GM12878 (cell line): ENCODE data around the gene SYT14. TPM values are rescaled to one million over a fixed set of nuclear protein-coding genes. Genes with fewer than 3 reads are reported as not detected.

Source experiments
- ATAC-seq: fragments of 200-7000 bp; cut with Tn5 transposase; 3 replicates; pipeline ENCODE4 v1.9.1; 2020; ENCODE audit warnings: mild to moderate bottlenecking, moderate library complexity
- BruUV-seq: library from RNA; stranded (reverse); fragments of 400-500 nt; replicated peaks from 2 replicates; lab custom pipeline; 2021; lab: Mats Ljungman, UMichigan
- CTCF ChIA-PET: fragments of 300-600 bp; sonication (Branson Sonifier 250); formaldehyde crosslinking; extraction: SDS; loops from one replicate; lab custom pipeline; 2021; ENCODE audit warnings: inconsistent platforms; lab: Yijun Ruan, JAX
- POLR2A ChIA-PET: fragments of 350-600 bp; formaldehyde crosslinking; extraction: SDS; loops from one replicate; lab custom pipeline; 2021; ENCODE audit warnings: inconsistent platforms; lab: Charles Lee
- RAD21 ChIA-PET: fragments of 300-600 bp; sonication (Branson Sonifier 250); formaldehyde crosslinking; loops from one replicate; lab custom pipeline; 2023; ENCODE audit warnings: antibody characterized with exemption; ENCODE audit not compliant: unreplicated experiment; lab: Charles Lee
- SMC1A ChIA-PET: fragments of 300-600 bp; sonication (Branson Sonifier 250); formaldehyde crosslinking; loops from one replicate; lab custom pipeline; 2023; ENCODE audit not compliant: unreplicated experiment, uncharacterized antibody; lab: Charles Lee
- DNase-seq: peaks from one replicate; pipeline ENCODE4 v3.0.0-alpha.2; 2011; ENCODE audit warnings: low read depth, low spot score
- FAIRE-seq: peaks from 3 replicates; lab custom pipeline; 2011; peaks lifted over from hg19 to GRCh38; lab: Jason Lieb, UNC
- H2AFZ ChIP-seq: 2 replicates; pipeline ENCODE4 v1.6.0; 2011; ENCODE audit warnings: low read depth, low read length, control low read depth; ENCODE audit not compliant: control insufficient read depth
- H3K27ac ChIP-seq: 2 replicates; pipeline ENCODE4 v1.5.1; 2011; ENCODE audit warnings: control low read depth; ENCODE audit not compliant: control insufficient read depth, insufficient read depth
- H3K27me3 ChIP-seq, 2 experiments: replicated peaks in 1 of 2; 2 replicates each; pipeline versions ENCODE4 v1.6.0 to v1.6.1; 2011; ENCODE audit warnings: low read length in 1 of 2; ENCODE audit not compliant: control insufficient read depth in 2 of 2, insufficient read depth in 2 of 2
- H3K36me3 ChIP-seq, 2 experiments: 2 replicates each; pipeline ENCODE4 v1.5.1; 2011; ENCODE audit warnings: low read length in 1 of 2; ENCODE audit not compliant: control insufficient read depth in 2 of 2, insufficient read depth in 2 of 2
- H3K4me1 ChIP-seq: 2 replicates; pipeline ENCODE4 v1.6.1; 2011; ENCODE audit warnings: mild to moderate bottlenecking, low read length, moderate library complexity, mixed read lengths; ENCODE audit not compliant: control insufficient read depth, insufficient read depth
- H3K4me2 ChIP-seq: 2 replicates; pipeline ENCODE4 v1.6.0; 2011; ENCODE audit warnings: control low read depth; ENCODE audit not compliant: control insufficient read depth, insufficient read depth
- H3K4me3 ChIP-seq: fragments of 200-600 bp; sonication (generic); 2 replicates; pipeline ENCODE4 v1.5.1; 2016
- H3K79me2 ChIP-seq: 2 replicates; pipeline ENCODE4 v1.6.0; 2011; ENCODE audit warnings: low read length; ENCODE audit not compliant: control insufficient read depth, insufficient read depth
- H3K9ac ChIP-seq: 2 replicates; pipeline ENCODE4 v1.8.0; 2011; ENCODE audit warnings: low read length, control low read depth, mixed read lengths; ENCODE audit not compliant: control insufficient read depth, insufficient read depth
- H3K9me3 ChIP-seq: replicated peaks from 3 replicates; pipeline ENCODE4 v1.5.1; 2011; ENCODE audit warnings: mild to moderate bottlenecking, low read length; ENCODE audit not compliant: control insufficient read depth, insufficient read depth
- H4K20me1 ChIP-seq: 2 replicates; pipeline ENCODE4 v1.6.0; 2011; ENCODE audit not compliant: control insufficient read depth, insufficient read depth
- BACH1 ChIP-seq: fragments of 450-650 bp; IDR thresholded peaks from 2 replicates; pipeline ENCODE4 v1.6.1; 2017; ENCODE audit warnings: mild to moderate bottlenecking, borderline replicate concordance
- CEBPB ChIP-seq, 2 experiments: fragments of 150-350 bp in 1 of 2; IDR thresholded peaks; 2 replicates each; pipeline ENCODE4 v1.6.1; 2012 to 2014; ENCODE audit warnings: low read depth in 2 of 2, low read length in 2 of 2, borderline replicate concordance in 1 of 2, inconsistent platforms in 1 of 2
- ELK1 ChIP-seq: IDR thresholded peaks from 2 replicates; pipeline ENCODE4 v1.6.1; 2012; ENCODE audit warnings: low read depth, low read length, improper control_type of control experiment
- ETV6 ChIP-seq, 2 experiments: fragments of 450-650 bp in 1 of 2; IDR thresholded peaks in 1 of 2; conservative IDR thresholded peaks in 1 of 2; 2 replicates each; pipeline ENCODE4 v1.6.1; 2014; ENCODE audit warnings: antibody characterized with exemption in 1 of 2, borderline replicate concordance in 1 of 2, low read depth in 1 of 2, mild to moderate bottlenecking in 1 of 2, moderate library complexity in 1 of 2
- FOXM1 ChIP-seq: IDR thresholded peaks from 2 replicates; pipeline ENCODE4 v1.6.1; 2012; ENCODE audit warnings: low read depth, mild to moderate bottlenecking, inconsistent platforms, low read length, moderate library complexity
- NR2F1 ChIP-seq: fragments of 450-650 bp; conservative IDR thresholded peaks from 2 replicates; pipeline ENCODE4 v1.6.1; 2017; ENCODE audit warnings: mild to moderate bottlenecking
- NRF1 ChIP-seq: conservative IDR thresholded peaks from 2 replicates; pipeline ENCODE4 v1.6.1; 2011; ENCODE audit warnings: mild to moderate bottlenecking, low read depth, low read length, improper control_type of control experiment
- PBX3 ChIP-seq: IDR thresholded peaks from 2 replicates; pipeline ENCODE4 v1.6.1; 2011; ENCODE audit warnings: mild to moderate bottlenecking, low read depth, low read length, moderate library complexity; ENCODE audit not compliant: insufficient replicate concordance
- POLR2A ChIP-seq: IDR thresholded peaks from 2 replicates; pipeline ENCODE4 v1.6.1; 2011; ENCODE audit warnings: low read depth, mild to moderate bottlenecking, low read length
- RAD21 ChIP-seq: IDR thresholded peaks from 2 replicates; pipeline ENCODE4 v1.6.1; 2011; ENCODE audit warnings: mild to moderate bottlenecking, low read depth, low read length, moderate library complexity; ENCODE audit not compliant: insufficient read depth
- RBBP5 ChIP-seq: fragments of 200-600 bp; sonication (generic); conservative IDR thresholded peaks from 2 replicates; pipeline ENCODE4 v1.6.1; 2016
- ZBTB33 ChIP-seq: fragments of 450-650 bp; IDR thresholded peaks from 2 replicates; pipeline ENCODE4 v1.6.1; 2017; ENCODE audit warnings: mild to moderate bottlenecking
- ZSCAN29 ChIP-seq: fragments of 450-650 bp; IDR thresholded peaks from 2 replicates; pipeline ENCODE4 v1.6.1; 2017; ENCODE audit warnings: mild to moderate bottlenecking, moderate library complexity
- WGBS: methylation state at CpG from one replicate; pipeline ENCODE4 v1.1.6; 2016; ENCODE audit warnings: low lambda C conversion rate; ENCODE audit not compliant: insufficient replicate concordance, insufficient coverage; ENCODE audit errors: missing lambda C conversion rate; 5-methylcytosine and 5-hydroxymethylcytosine counted together
- in situ Hi-C: fragments of 300-500 bp; cut with MboI; formaldehyde crosslinking; loops from 9 replicates; pipeline ENCODE4 v1.14.3; 2018; ENCODE audit warnings: mixed read lengths
- intact Hi-C: fragments of 100-400 bp; cut with micrococcal nuclease; formaldehyde crosslinking; loops from one replicate; pipeline ENCODE4 v1.14.2; 2022; ENCODE audit not compliant: unreplicated experiment
- polyA plus RNA-seq, 11 experiments: library from polyadenylated mRNA; depleted of rRNA in 4 of 11; unstranded in 6 of 11; stranded (reverse) in 5 of 11; fragments of >200 nt; fragmentation: Nextera tagmentation in 4 of 11; fragmentation: Illumina TruSeq in 1 of 11; extraction: Ambion mirVana in 4 of 11; extraction: Trizol in 1 of 11; gene quantifications; 1 replicate in 1 of 11; 2 replicates in 10 of 11; pipeline versions ENCODE4 v1.2.1 to v1.2.3, GENCODE V29; 2011 to 2016; ENCODE audit warnings: inconsistent platforms in 2 of 11, missing spikeins in 2 of 11, low read depth in 1 of 11
- total RNA-seq, 4 experiments: library from RNA; depleted of rRNA in 3 of 4; stranded (reverse); fragments of >200 nt in 3 of 4; fragmentation: Illumina TruSeq in 1 of 4; extraction: Trizol in 1 of 4; gene quantifications; 2 replicates each; pipeline versions ENCODE4 v1.2.1 to v1.2.3, GENCODE V29; 2013 to 2021

SYT14 gene
- total and polyA plus RNA-seq, 10 of the 15 experiments (the other 5 are each of a cell fraction or from before 2014, with no cell fraction given), result under 0.01 TPM; not detected in 9

- H3K4me3 ChIP-seq, result no peak overlapping the region
- in situ Hi-C loops, result no loop called here
- TF ChIP-seq FOXM1, result no peak
- no peak for TF ChIP-seq BACH1
- TF ChIP-seq NR2F1, result no peak
- TF ChIP-seq RAD21, result no peak
- TF ChIP-seq ELK1, result no peak
- TF ChIP-seq ETV6 (conservative IDR thresholded peaks at IDR 0.05 in 1 of 2, IDR thresholded peaks at IDR 0.05 in 1 of 2; ENCODE audit: borderline replicate concordance in 1 of 2, low read depth in 1 of 2), result no peak
- TF ChIP-seq NRF1, result no peak
- TF ChIP-seq, all 136 proteins: peak for 0
- no peaks in the 10 kb centered on the region; the same call in 2 of the 3 replicates for H3K9me3 ChIP-seq
- no peak overlapping the region for H2AFZ ChIP-seq
- ChIA-PET CTCF (no interaction called here), SMC1A (no interaction called here), POLR2A (no interaction called here), RAD21 (no interaction called here)
- H3K79me2 ChIP-seq, result no peaks in the 10 kb centered on the region
- WGBS, result 0% methylated on average over 1 of the region's 1 CpG
- no peak overlapping the region for H3K4me2 ChIP-seq
- FAIRE-seq (no peak), DNase-seq (no peak), ATAC-seq (no peak)
- intact Hi-C loops, result no loop called here
- H3K27ac ChIP-seq, result no peak overlapping the region
- no peaks in the 10 kb centered on the region for H3K4me1 ChIP-seq
- no peaks in the 10 kb centered on the region for H3K27me3 ChIP-seq
- H4K20me1 ChIP-seq, result no peaks in the 10 kb centered on the region
- no peak overlapping the region for H3K9ac ChIP-seq
- H3K36me3 ChIP-seq, result no peaks in the 10 kb centered on the region
- no TSS peak for BruUV-seq
These were observed 147.3 kb downstream of the SYT14 start for GRCh38 chr1:210085359-210085758.

- ChIA-PET CTCF (no interaction called here), SMC1A (no interaction called here), RAD21 (no interaction called here), POLR2A (no interaction called here)
- Histone ChIP-seq H3K27me3 (no peaks in the 10 kb centered on the region), H3K4me2 (no peak overlapping the region), H3K36me3 (no peaks in the 10 kb centered on the region), H4K20me1 (no peaks in the 10 kb centered on the region), H3K79me2 (no peaks in the 10 kb centered on the region), H2AFZ (no peak overlapping the region), H3K27ac (no peak overlapping the region), H3K9me3 (no peaks in the 10 kb centered on the region; the same call in 2 of the 3 replicates), H3K4me3 (no peak overlapping the region), H3K9ac (no peak overlapping the region), H3K4me1 (no peaks in the 10 kb centered on the region)
- DNase-seq (no peak), FAIRE-seq (no peak), ATAC-seq (no peak)
- intact Hi-C loops, result no loop called here
- 29% methylated on average over 6 of the region's 6 CpGs for WGBS
- in situ Hi-C loops, result no loop called here
- BruUV-seq, result no TSS peak
- TF ChIP-seq PBX3 (no peak), POLR2A (no peak), ZBTB33 (no peak), ZSCAN29 (no peak), CEBPB (IDR thresholded peaks at IDR 0.05; ENCODE audit: borderline replicate concordance in 1 of 2, low read depth in 2 of 2, low read length in 2 of 2) (no peak), RBBP5 (no peak)
These were observed 149.0 kb downstream of the SYT14 start for GRCh38 chr1:210087058-210087457.
